NCI-H187 (cell line): ENCODE measurements around the gene ZNF322.

ENCODE experiments used
- DNase-seq, 2 experiments: peaks; one replicate each; lab custom pipeline; 2025; lab: John Stamatoyannopoulos, UW

Gene ZNF322

DNA sequence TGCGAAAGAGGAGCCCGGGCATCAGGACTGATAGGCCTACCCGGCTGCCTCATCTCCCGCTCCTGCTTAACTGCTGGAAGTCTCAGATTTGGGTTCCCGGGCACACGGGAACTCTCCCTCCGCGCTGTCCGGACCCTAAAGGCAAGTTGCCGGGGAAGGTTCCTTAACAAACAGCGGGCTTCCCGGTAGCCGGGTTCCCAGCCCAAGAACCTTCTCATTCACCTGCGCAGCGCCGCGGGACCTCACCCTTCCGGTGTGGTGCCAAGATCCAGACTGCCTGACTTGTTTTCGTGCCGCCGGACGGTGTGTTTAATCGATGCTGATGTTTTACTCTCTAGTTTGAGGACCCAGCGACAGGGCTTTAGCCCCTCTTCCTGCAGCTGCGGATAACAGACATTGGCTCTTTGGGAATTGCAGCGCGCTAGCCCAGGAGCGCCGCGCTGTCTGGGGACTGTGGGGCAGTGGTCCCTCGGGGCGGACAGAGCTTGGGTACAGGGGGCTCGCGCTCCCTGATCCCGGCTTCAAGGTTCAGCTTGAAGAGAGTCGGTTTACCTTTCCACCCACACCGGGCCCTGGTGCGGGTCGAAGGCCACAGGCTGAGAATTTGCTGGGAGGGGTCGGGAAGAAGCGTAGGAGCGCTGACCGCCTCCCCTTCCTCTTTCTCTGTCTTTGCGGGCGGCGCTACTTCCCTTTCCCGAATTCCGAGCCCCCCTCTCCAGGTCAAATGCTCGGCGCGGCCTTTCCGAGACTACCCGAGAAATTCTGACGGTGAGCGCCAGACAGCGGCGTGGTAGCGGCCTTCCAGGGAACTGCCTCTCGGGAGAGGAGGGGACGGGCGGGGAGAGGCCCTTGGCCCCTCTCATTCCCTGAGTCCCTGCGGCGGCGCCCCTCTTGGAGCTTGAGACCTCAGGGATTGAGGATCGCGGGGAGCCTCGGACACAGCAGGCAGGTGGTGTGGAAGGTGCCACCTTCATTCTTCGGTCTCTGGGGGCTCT, 45.6 kb downstream of the ZNF322 start:
- DNase-seq, result no peak

GRCh38 chr6:26613201-26613600, 46.3 kb downstream of the ZNF322 start:
- no peak for DNase-seq

DNA sequence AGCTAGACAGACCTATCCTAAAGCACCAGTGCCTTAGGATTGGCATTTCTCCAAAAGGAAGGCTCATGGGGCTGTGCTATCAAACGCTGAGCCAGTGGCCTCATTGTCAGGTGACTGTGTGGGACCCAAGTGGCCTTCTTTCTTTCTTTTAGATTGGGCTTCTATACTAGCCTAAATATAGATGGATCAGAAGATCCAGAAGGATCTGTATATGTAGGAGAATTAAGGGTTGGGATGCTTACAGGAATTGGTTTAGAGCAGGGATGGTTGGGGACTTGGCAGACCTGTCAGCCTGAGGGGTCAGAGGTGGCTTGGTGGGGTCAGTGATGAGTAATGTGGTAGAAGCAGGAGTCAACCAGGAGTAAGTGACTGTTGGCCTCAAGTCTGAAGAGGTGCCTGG, 47.9 kb downstream of the ZNF322 start:
- DNase-seq, result no peak

- DNase-seq, result no peak
These were observed 50.1 kb downstream of the ZNF322 start for GRCh38 chr6:26609463-26609862.

DNA sequence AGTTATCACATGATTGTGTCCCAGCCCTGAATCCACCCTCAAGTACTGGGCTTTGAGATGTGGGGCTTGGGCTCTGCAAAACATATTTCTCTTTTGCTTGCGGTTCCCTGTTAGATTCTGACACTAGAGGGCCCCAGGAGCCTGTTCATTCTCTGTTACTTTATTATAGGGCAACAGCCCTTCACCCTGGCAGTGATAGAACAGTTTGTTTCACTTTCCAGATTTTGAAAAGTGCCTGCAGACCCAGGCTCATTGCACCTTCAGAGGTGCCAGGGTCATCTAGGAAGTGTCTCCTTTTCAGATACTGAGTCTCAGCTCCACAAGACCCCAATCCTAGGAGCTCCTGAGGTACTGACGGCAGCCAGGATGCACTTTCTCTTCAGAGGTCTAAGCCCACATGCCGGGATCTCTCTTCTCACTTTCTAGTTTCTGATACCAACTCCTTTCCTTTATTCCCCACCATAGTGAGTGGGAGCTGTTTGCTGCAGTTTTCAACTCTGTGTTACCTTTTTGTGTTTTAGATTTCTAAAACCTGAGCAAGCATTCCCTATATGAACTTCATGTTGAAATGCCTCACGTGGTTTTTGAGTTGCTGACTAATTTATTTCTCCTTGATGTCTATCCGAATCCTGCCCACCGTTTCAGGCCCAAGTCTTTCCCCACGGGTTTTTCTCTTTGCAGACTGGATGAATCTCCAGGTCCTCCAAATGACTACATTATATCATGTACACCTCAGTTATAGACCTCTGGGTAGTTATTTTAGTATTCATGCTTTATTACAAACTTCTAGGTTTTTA, 51.9 kb downstream of the ZNF322 start:
- no peak for DNase-seq

GRCh38 chr6:26604797-26605196, 54.7 kb downstream of the ZNF322 start:
- no peak for DNase-seq

- no peak for DNase-seq
These were observed 55.5 kb downstream of the ZNF322 start for GRCh38 chr6:26604026-26604425.

DNA sequence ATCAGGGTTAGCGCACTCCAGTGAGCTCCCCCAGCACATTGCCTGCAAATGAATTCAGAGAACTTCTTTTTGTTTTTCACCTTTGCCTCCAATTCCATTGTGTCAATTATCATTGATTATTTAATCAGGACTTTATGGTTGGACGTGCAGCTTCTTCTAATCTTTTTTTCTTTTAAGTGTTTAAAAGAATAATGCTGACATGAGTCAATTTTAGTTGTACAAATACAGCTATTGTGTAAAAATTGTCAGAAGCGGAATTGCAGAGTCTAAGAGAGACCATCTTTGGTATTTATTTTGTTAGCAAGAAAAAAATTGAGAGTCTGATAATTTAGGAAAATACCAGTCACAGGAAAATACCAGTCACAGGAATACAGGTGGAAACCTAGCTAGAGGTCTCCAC, 57.3 kb downstream of the ZNF322 start:
- DNase-seq, result no peak

DNA sequence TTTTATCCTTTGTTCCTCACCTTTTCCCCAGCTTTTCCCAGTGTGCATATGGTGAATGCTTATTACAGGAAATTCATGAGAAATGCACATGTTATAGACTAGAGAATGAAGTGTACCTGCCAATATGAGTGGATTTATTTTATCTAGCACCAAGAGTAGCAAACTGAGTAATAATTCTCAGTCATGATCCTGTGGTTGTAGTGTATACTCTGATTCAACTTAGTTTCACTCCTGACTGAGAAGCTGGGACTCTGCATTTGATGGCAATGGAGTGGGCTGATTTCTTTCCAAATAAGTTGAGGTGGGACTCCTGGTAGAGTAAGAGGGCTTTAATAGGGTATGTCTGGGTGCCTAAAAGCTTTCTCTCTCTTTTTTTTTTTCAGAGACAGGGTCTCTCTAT, 58.8 kb downstream of the ZNF322 start:
- no peak for DNase-seq

DNA sequence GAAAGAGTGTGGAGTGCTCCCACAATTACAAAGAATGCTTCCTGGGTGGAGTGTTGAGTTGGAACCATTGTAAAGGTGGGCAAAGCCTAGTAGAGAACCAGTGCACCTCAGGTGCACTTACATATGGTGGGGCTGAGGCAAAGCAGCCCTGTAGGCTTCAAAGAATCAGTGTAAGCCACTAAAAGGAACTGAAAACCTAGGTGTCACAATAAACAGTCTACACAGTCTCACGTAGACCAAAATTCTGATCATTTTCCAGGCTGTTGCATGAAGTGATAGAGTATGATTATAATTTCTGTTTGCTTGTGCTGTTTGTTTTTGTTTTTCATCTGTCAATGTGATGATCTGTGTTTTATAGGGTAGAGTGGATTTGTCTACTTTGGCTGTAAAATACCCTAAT, 60.0 kb downstream of the ZNF322 start:
- DNase-seq, result no peak

GRCh38 chr6:26599134-26599533, 60.4 kb downstream of the ZNF322 start:
- DNase-seq, result no peak

DNA sequence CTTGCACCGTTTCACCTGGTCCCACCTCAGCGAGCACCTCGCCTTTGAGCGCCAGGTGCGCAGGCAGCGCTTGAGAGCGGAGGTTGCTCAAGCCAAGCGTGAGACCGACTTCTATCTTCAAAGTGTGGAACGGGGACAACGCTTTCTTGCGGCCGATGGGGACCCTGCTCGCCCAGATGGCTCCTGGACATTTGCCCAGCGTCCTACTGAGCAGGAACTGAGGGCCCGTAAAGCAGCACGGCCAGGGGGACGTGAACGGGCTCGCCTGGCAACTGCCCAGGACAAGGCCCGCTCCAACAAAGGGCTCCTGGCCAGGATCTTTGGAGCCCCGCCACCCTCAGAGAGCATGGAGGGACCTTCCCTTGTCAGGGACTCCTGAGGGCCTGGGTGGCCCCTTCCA, 61.3 kb downstream of the ZNF322 start:
- DNase-seq, result no peak

GRCh38 chr6:26597821-26598220, 61.7 kb downstream of the ZNF322 start:
- no peak for DNase-seq

DNA sequence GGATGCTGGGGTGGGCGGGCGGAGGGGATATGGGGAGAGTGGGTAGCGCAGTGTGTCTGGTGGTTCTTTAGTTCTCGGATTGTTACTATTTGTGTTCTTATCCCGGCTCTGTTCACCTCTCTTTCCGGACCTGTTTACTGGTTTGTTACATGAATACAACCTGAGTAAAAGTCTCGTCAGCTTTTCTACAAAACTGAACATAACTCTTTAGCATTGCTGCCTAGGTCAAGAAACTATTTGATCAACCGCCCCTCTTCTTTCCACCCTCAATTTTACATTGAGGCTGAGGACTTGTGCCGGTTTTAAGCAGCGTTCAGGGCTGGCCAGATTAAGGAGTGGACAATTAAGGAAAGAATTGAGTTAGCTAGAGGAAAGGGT, 62.2 kb downstream of the ZNF322 start:
- no peak for DNase-seq

- peak; percentile 89 to 94 for DNase-seq
These were observed 62.8 kb downstream of the ZNF322 start, which contains the start of gene ABT1 for GRCh38 chr6:26596579-26597388. TSS of gene ABT1 (plus strand) at chr6:26596953. CDS start at chr6:26596983, 30 bp downstream.

DNA sequence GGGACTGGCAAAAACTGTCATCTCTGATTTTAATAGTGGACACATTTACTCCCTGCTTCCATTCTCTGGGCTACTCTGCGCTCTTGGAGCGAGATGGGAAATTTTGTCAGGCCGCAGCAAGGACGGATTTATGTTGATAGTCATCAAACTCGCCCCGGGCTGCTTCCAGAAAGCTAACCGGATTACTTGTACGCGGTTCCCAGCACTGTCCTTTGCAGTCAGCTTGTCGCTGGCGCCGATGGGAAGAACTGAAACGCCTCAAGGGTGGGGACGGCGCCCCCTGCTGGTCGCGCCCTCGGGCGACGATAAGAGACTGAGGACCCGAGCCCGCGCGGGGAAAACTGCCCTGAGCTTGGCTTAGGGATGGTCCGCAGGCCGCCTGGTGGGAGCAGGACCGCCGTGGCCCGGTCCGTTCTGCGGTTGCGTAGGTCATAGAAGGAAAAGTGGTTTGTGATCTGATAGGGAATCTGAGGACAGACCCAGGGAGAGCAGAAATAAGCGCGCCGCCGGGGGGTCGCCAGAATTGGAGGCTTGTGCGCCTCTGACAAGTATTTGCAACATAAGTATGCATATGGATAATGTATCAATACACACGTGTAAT, 63.8 kb downstream of the ZNF322 start:
- peak; percentile 75 to 79 for DNase-seq

DNA sequence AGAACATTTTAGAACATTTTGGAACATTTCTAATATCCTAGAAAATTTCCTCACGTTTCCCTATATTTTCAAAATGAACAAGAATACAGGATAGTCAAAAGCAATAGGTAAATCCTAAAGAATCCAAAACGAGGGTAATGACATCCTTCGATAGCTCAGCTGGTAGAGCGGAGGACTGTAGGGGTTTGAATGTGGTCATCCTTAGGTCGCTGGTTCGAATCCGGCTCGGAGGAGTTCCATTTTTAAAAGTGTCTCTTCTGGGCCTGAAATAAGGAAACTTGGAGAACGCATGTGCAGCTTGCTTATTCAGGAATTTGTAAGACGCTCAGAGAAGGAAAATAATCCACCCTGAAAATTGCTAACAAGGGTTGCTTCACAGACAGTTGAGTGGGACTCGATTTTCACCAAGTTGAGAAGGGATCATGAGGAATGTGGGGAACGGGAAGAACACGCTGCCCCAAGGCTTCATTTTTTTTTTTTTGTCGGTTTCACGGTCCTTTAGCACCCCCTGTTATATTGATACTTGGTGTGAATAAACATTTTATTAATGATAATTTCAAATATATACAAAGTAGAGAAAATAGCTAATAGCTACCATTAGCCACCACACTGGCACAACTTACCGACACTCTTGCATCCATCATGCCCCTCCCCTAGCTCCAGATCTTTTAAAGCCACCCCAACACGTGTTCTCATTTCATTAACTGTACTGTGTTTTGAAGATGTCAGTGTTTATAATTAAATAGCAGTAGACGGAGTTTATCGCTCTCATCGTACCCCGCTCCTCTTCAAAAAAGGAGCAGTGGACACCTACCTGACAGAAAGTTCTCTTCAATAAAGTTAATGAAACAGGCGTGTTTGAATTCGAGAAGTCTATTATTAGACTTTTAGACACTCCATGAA, 64.6 kb downstream of the ZNF322 start:
- DNase-seq, result no peak

- DNase-seq, result no peak
These were observed 65.4 kb downstream of the ZNF322 start for GRCh38 chr6:26594131-26594498.

GRCh38 chr6:26593278-26594130, 66.0 kb downstream of the ZNF322 start:
- DNase-seq, result no peak

DNA sequence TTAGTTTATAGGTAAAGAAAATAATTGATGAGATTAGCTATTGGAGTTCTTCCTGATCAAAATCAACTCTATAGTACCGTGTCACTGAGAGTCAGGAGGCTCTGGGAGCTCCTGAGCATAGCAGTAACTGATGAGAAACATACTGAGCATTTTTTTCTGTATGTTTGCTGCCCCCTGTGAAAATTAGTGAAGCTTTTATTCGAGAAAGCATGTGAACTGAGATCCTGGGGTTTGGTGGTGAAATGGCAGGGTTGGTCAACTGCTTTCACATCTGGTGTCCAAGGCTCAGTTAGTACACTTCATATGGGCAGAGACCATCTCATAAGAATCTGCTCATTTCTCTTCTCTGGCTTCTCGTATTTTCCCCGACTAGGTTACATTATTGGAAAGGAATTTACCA, 66.9 kb downstream of the ZNF322 start:
- DNase-seq, result no peak
